NB4 (cell line): ENCODE data around the gene PLEKHD1.

Source experiments
- CTCF ChIP-seq: IDR thresholded peaks from one replicate; pipeline ENCODE4 v1.5.1; 2012; ENCODE audit warnings: low read depth, low read length
- MYC ChIP-seq: IDR thresholded peaks from 2 replicates; pipeline ENCODE4 v1.6.1; 2011; ENCODE audit warnings: low read depth, low read length
- POLR2A ChIP-seq: IDR thresholded peaks from 2 replicates; pipeline ENCODE4 v1.6.1; 2011; ENCODE audit warnings: mild to moderate bottlenecking; ENCODE audit not compliant: insufficient read length; ENCODE audit errors: extremely low read depth

- no peak for TF ChIP-seq POLR2A
- TF ChIP-seq CTCF: no peak
- TF ChIP-seq MYC: no peak
Observed at GRCh38 chr14:69490219-69490918, 5.8 kb downstream of the PLEKHD1 start.
